GM03348 (cell line): ENCODE data around the gene HPCAL1.

Experiments used
- DNase-seq: peaks from one replicate; pipeline ENCODE4 v3.0.0; 2012; ENCODE audit warnings: low spot score

HPCAL1 gene

GRCh38 chr2:10269711-10270610, 32.7 kb upstream of the HPCAL1 start:
- DNase-seq = no peak

GRCh38 chr2:10271509-10271908, 31.2 kb upstream of the HPCAL1 start:
- no peak for DNase-seq

GRCh38 chr2:10271946-10272345, 30.8 kb upstream of the HPCAL1 start:
- no peak for DNase-seq

- no peak for DNase-seq
Measured at GRCh38 chr2:10272464-10272863, 30.2 kb upstream of the HPCAL1 start.

- DNase-seq = no peak
Measured at GRCh38 chr2:10273215-10274175, 29.2 kb upstream of the HPCAL1 start.

GRCh38 chr2:10274376-10274775, 28.3 kb upstream of the HPCAL1 start:
- no peak for DNase-seq

GRCh38 chr2:10274983-10275802, 27.5 kb upstream of the HPCAL1 start:
- DNase-seq = no peak

- no peak for DNase-seq
Measured at GRCh38 chr2:10276481-10277292, 26.0 kb upstream of the HPCAL1 start.

GRCh38 chr2:10277293-10278028, 25.2 kb upstream of the HPCAL1 start:
- no peak for DNase-seq

GRCh38 chr2:10278029-10278762, 24.5 kb upstream of the HPCAL1 start:
- peak; percentile 92 for DNase-seq

GRCh38 chr2:10278763-10279471, 23.8 kb upstream of the HPCAL1 start:
- no peak for DNase-seq

- DNase-seq = no peak
Measured at GRCh38 chr2:10279472-10279870, 23.2 kb upstream of the HPCAL1 start.

- no peak for DNase-seq
Measured at GRCh38 chr2:10279946-10280463, 22.7 kb upstream of the HPCAL1 start.

- DNase-seq = no peak
Measured at GRCh38 chr2:10281891-10282290, 20.8 kb upstream of the HPCAL1 start.

- DNase-seq = no peak
Measured at GRCh38 chr2:10282611-10283105, 20.0 kb upstream of the HPCAL1 start.

- peak; percentile 90 for DNase-seq
Measured at GRCh38 chr2:10283106-10284062, 19.3 kb upstream of the HPCAL1 start.

GRCh38 chr2:10284108-10284870, 18.4 kb upstream of the HPCAL1 start:
- DNase-seq = no peak
